Measurements from ENCODE around the gene CASS4. TPM values are rescaled to one million over a fixed set of nuclear protein-coding genes. Genes with fewer than 3 reads are reported as not detected.

Gene CASS4
- total RNA-seq, 4 donors from 2014 or later, result 1.2 to 9.0 (median 4.4) TPM

- peak; percentile 27 for ATAC-seq
- no peak for TF ChIP-seq POLR2A (IDR thresholded peaks at IDR 0.05)
- TF ChIP-seq, protein P1, sequence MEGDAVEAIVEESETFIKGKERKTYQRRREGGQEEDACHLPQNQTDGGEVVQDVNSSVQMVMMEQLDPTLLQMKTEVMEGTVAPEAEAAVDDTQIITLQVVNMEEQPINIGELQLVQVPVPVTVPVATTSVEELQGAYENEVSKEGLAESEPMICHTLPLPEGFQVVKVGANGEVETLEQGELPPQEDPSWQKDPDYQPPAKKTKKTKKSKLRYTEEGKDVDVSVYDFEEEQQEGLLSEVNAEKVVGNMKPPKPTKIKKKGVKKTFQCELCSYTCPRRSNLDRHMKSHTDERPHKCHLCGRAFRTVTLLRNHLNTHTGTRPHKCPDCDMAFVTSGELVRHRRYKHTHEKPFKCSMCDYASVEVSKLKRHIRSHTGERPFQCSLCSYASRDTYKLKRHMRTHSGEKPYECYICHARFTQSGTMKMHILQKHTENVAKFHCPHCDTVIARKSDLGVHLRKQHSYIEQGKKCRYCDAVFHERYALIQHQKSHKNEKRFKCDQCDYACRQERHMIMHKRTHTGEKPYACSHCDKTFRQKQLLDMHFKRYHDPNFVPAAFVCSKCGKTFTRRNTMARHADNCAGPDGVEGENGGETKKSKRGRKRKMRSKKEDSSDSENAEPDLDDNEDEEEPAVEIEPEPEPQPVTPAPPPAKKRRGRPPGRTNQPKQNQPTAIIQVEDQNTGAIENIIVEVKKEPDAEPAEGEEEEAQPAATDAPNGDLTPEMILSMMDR (IDR thresholded peaks at IDR 0.05), result no peak
- no peak for TF ChIP-seq EP300 (IDR thresholded peaks at IDR 0.05)
- no peak for TF ChIP-seq POLR2AphosphoS5 (IDR thresholded peaks at IDR 0.05)
- Histone ChIP-seq H3K36me3 (no peaks in the 10 kb centered on the region), H3K4me1 (peaks cover 0 to 18% (median 7%) of the 10 kb centered on the region in 3 donors), H3K27ac (peak overlapping the region in 3 of 4 donors; percentile 60 to 65 (median 60)), H3K9me3 (no peaks in the 10 kb centered on the region), H3K27me3 (peaks cover 8% of the 10 kb centered on the region), H3K4me3 (no peak overlapping the region)
- 58 to 74% methylated on average over 7 to 15 of the region's 27 CpGs for WGBS, 2 donors (ENCODE audit: low coverage in 1 of 2)
Observed at GRCh38 chr20:56443654-56444540, 31.8 kb downstream of the CASS4 start.

GRCh38 chr20:56445130-56445529 is 33.1 kb downstream of the CASS4 start:
- no peak for ATAC-seq
- peaks cover 0 to 6% (median 2%) of the 10 kb centered on the region in 3 donors for H3K4me1 ChIP-seq
- TF ChIP-seq POLR2AphosphoS5 (IDR thresholded peaks at IDR 0.05) (no peak), EP300 (IDR thresholded peaks at IDR 0.05) (no peak), POLR2A (IDR thresholded peaks at IDR 0.05) (no peak)
- TF ChIP-seq, protein P1 (IDR thresholded peaks at IDR 0.05), result no peak
- H3K36me3 ChIP-seq, result no peaks in the 10 kb centered on the region
- no peak overlapping the region for H3K4me3 ChIP-seq
- no peaks in the 10 kb centered on the region for H3K9me3 ChIP-seq
- no peak overlapping the region for H3K27ac ChIP-seq
- peaks cover 8% of the 10 kb centered on the region for H3K27me3 ChIP-seq
- WGBS, 2 donors (ENCODE audit: low coverage in 1 of 2), result 88 to 100% methylated on average over 1 of the region's 3 CpGs

DNA sequence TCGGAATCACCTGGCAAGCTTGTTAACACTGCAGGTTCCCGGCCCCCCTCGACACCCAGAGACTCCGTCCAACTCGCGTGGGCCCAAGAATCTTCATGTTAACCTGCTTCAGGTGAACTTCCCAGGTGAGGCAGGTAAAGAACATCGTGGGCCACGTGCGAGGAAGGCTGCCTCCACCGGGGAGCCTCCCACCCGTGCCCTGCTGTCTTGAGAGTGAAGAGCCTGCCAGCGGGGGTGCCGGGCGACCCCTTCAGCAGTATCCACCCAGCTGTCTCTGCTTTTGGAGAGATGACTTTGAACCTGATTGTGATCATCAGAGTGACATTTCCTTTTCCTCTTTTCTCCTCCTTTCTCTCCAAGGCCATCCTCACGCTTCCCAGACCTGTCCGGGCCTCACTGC is 33.5 kb downstream of the CASS4 start:
- no peak for ATAC-seq
- no peak overlapping the region for H3K4me3 ChIP-seq
- peaks cover 8% of the 10 kb centered on the region for H3K27me3 ChIP-seq
- H3K27ac ChIP-seq, result no peak overlapping the region
- H3K9me3 ChIP-seq, result no peaks in the 10 kb centered on the region
- H3K36me3 ChIP-seq, result no peaks in the 10 kb centered on the region
- TF ChIP-seq, protein P1 (IDR thresholded peaks at IDR 0.05), result no peak
- TF ChIP-seq EP300 (IDR thresholded peaks at IDR 0.05) (no peak), POLR2AphosphoS5 (IDR thresholded peaks at IDR 0.05) (no peak), POLR2A (IDR thresholded peaks at IDR 0.05) (no peak)
- WGBS, 2 donors (ENCODE audit: low coverage in 1 of 2), result 100% methylated on average over 1 to 5 of the region's 16 CpGs
- peaks cover 0 to 2% (median 0%) of the 10 kb centered on the region in 3 donors for H3K4me1 ChIP-seq

DNA sequence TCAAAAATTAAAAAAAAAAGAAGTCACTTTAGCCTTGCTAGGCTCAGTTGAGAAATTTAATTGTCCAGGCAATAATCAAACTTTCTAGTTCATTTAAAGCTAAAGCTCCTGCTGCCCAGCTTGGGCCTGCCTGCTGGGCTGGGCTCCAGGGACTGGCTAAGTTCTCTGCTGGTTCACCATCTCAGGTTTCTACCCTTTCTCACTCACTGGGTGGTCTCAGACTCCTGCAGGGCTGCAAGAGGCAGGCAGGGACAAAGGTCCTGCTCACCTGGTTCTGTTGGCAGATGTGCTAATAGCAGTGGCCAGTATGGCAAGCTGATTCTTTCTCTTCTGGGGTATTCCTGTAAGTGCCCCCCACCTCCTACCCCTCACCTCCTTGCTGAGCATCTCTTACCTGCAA is 35.2 kb downstream of the CASS4 start:
- H3K4me3 ChIP-seq, result no peak overlapping the region
- no peaks in the 10 kb centered on the region for H3K4me1 ChIP-seq
- no peaks in the 10 kb centered on the region for H3K36me3 ChIP-seq
- H3K9me3 ChIP-seq, result no peaks in the 10 kb centered on the region
- TF ChIP-seq, protein P1 (IDR thresholded peaks at IDR 0.05), result no peak
- TF ChIP-seq EP300 (IDR thresholded peaks at IDR 0.05) (no peak), POLR2AphosphoS5 (IDR thresholded peaks at IDR 0.05) (no peak), POLR2A (IDR thresholded peaks at IDR 0.05) (no peak)
- H3K27me3 ChIP-seq, result peaks cover 8% of the 10 kb centered on the region
- H3K27ac ChIP-seq, result no peak overlapping the region
- no peak for ATAC-seq

DNA sequence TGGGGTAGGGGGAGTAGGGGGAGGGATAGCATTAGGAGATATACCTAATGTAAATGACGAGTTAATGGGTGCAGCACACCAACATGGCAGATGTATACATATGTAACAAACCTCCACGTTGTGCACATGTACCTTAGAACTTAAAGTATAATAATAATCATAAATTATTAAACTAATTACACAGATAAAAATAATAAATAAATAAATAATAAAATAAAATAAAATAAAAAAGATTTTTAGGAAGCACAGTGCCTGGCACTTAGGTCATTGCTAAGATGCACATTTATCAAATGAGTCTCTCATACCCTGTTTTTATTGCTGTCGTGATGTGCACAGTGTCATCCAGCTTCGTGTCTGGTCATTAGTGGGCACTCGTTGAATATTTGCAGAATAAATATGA is 37.4 kb downstream of the CASS4 start:
- TF ChIP-seq EP300 (IDR thresholded peaks at IDR 0.05), result no peak
- no peak for TF ChIP-seq POLR2AphosphoS5 (IDR thresholded peaks at IDR 0.05)
- no peak for TF ChIP-seq POLR2A (IDR thresholded peaks at IDR 0.05)
- TF ChIP-seq, protein P1 (IDR thresholded peaks at IDR 0.05), result no peak
- H3K27me3 ChIP-seq, result peaks cover 8% of the 10 kb centered on the region
- no peak for ATAC-seq
- no peak overlapping the region for H3K4me3 ChIP-seq
- H3K9me3 ChIP-seq, result no peaks in the 10 kb centered on the region
- H3K36me3 ChIP-seq, result no peaks in the 10 kb centered on the region
- H3K27ac ChIP-seq, result no peak overlapping the region
- H3K4me1 ChIP-seq, result no peaks in the 10 kb centered on the region
- WGBS, 2 donors (ENCODE audit: low coverage in 1 of 2), result 77 to 91% methylated on average over 4 to 5 of the region's 5 CpGs

Measured in gastroesophageal sphincter (tissue), 4 donors.